Measurements from ENCODE around the gene C4orf36. TPM values are rescaled to one million over a fixed set of nuclear protein-coding genes. Genes with fewer than 3 reads are reported as not detected.

The C4orf36 gene
- total RNA-seq, 1 donor from 2014 or later: not detected

- no peak overlapping the region for H3K9ac ChIP-seq (ENCODE audit: low read depth in 1 of 3, low read length in 3 of 3)
- H3K36me3 ChIP-seq (ENCODE audit: control insufficient read depth in 3 of 3, insufficient read depth in 3 of 3, low read length in 3 of 3): no peaks in the 10 kb centered on the region
- no peak overlapping the region for H3K27ac ChIP-seq (ENCODE audit: low read depth, low read length)
- no peaks in the 10 kb centered on the region for H3K27me3 ChIP-seq (ENCODE audit: control insufficient read depth in 3 of 3, insufficient read depth in 3 of 3, low read length in 3 of 3)
- peaks cover 0 to 3% (median 0%) of the 10 kb centered on the region in 3 donors for H3K4me1 ChIP-seq (ENCODE audit: control insufficient read depth in 3 of 3, insufficient read depth in 3 of 3, low read length in 3 of 3)
- no peaks in the 10 kb centered on the region for H3K9me3 ChIP-seq (ENCODE audit: control insufficient read depth in 3 of 3, low read length in 3 of 3)
- no peak overlapping the region for H3K4me3 ChIP-seq (ENCODE audit: low read length in 3 of 3)
These were observed 51.4 kb downstream of the C4orf36 start for GRCh38 chr4:86840858-86841257.

GRCh38 chr4:86837691-86838503, 54.3 kb downstream of the C4orf36 start:
- Histone ChIP-seq H3K9me3 (ENCODE audit: control insufficient read depth in 3 of 3, low read length in 3 of 3) (no peaks in the 10 kb centered on the region), H3K27ac (ENCODE audit: low read depth, low read length) (no peak overlapping the region), H3K4me3 (ENCODE audit: low read length in 3 of 3) (no peak overlapping the region), H3K36me3 (ENCODE audit: control insufficient read depth in 3 of 3, insufficient read depth in 3 of 3, low read length in 3 of 3) (no peaks in the 10 kb centered on the region), H3K4me1 (ENCODE audit: control insufficient read depth in 3 of 3, insufficient read depth in 3 of 3, low read length in 3 of 3) (no peaks in the 10 kb centered on the region), H3K27me3 (ENCODE audit: control insufficient read depth in 3 of 3, insufficient read depth in 3 of 3, low read length in 3 of 3) (no peaks in the 10 kb centered on the region), H3K9ac (ENCODE audit: low read depth in 1 of 3, low read length in 3 of 3) (no peak overlapping the region)

GRCh38 chr4:86835677-86836076, 56.5 kb downstream of the C4orf36 start:
- Histone ChIP-seq H3K9me3 (ENCODE audit: control insufficient read depth in 3 of 3, low read length in 3 of 3) (no peaks in the 10 kb centered on the region), H3K9ac (ENCODE audit: low read depth in 1 of 3, low read length in 3 of 3) (no peak overlapping the region), H3K4me1 (ENCODE audit: control insufficient read depth in 3 of 3, insufficient read depth in 3 of 3, low read length in 3 of 3) (no peaks in the 10 kb centered on the region), H3K27me3 (ENCODE audit: control insufficient read depth in 3 of 3, insufficient read depth in 3 of 3, low read length in 3 of 3) (no peaks in the 10 kb centered on the region), H3K36me3 (ENCODE audit: control insufficient read depth in 3 of 3, insufficient read depth in 3 of 3, low read length in 3 of 3) (peaks cover 0 to 3% (median 0%) of the 10 kb centered on the region in 3 donors), H3K27ac (ENCODE audit: low read depth, low read length) (no peak overlapping the region), H3K4me3 (ENCODE audit: low read length in 3 of 3) (no peak overlapping the region)

- Histone ChIP-seq H3K4me1 (ENCODE audit: control insufficient read depth in 3 of 3, insufficient read depth in 3 of 3, low read length in 3 of 3) (no peaks in the 10 kb centered on the region), H3K27me3 (ENCODE audit: control insufficient read depth in 3 of 3, insufficient read depth in 3 of 3, low read length in 3 of 3) (no peaks in the 10 kb centered on the region), H3K9me3 (ENCODE audit: control insufficient read depth in 3 of 3, low read length in 3 of 3) (no peaks in the 10 kb centered on the region), H3K36me3 (ENCODE audit: control insufficient read depth in 3 of 3, insufficient read depth in 3 of 3, low read length in 3 of 3) (peaks cover 2 to 7% (median 2%) of the 10 kb centered on the region in 3 donors), H3K9ac (ENCODE audit: low read depth in 1 of 3, low read length in 3 of 3) (no peak overlapping the region), H3K27ac (ENCODE audit: low read depth, low read length) (no peak overlapping the region), H3K4me3 (ENCODE audit: low read length in 3 of 3) (no peak overlapping the region)
These were observed 57.3 kb downstream of the C4orf36 start for GRCh38 chr4:86834901-86835300.

- peaks cover 2 to 7% (median 2%) of the 10 kb centered on the region in 3 donors for H3K36me3 ChIP-seq (ENCODE audit: control insufficient read depth in 3 of 3, insufficient read depth in 3 of 3, low read length in 3 of 3)
- no peaks in the 10 kb centered on the region for H3K4me1 ChIP-seq (ENCODE audit: control insufficient read depth in 3 of 3, insufficient read depth in 3 of 3, low read length in 3 of 3)
- no peak overlapping the region for H3K9ac ChIP-seq (ENCODE audit: low read depth in 1 of 3, low read length in 3 of 3)
- H3K27me3 ChIP-seq (ENCODE audit: control insufficient read depth in 3 of 3, insufficient read depth in 3 of 3, low read length in 3 of 3): no peaks in the 10 kb centered on the region
- no peak overlapping the region for H3K4me3 ChIP-seq (ENCODE audit: low read length in 3 of 3)
- H3K27ac ChIP-seq (ENCODE audit: low read depth, low read length): no peak overlapping the region
- H3K9me3 ChIP-seq (ENCODE audit: control insufficient read depth in 3 of 3, low read length in 3 of 3): no peaks in the 10 kb centered on the region
These were observed 58.6 kb downstream of the C4orf36 start for GRCh38 chr4:86833615-86834014.

- H3K27me3 ChIP-seq (ENCODE audit: control insufficient read depth in 3 of 3, insufficient read depth in 3 of 3, low read length in 3 of 3): no peaks in the 10 kb centered on the region
- no peaks in the 10 kb centered on the region for H3K9me3 ChIP-seq (ENCODE audit: control insufficient read depth in 3 of 3, low read length in 3 of 3)
- no peak overlapping the region for H3K9ac ChIP-seq (ENCODE audit: low read depth in 1 of 3, low read length in 3 of 3)
- no peak overlapping the region for H3K4me3 ChIP-seq (ENCODE audit: low read length in 3 of 3)
- H3K27ac ChIP-seq (ENCODE audit: low read depth, low read length): no peak overlapping the region
- no peaks in the 10 kb centered on the region for H3K4me1 ChIP-seq (ENCODE audit: control insufficient read depth in 3 of 3, insufficient read depth in 3 of 3, low read length in 3 of 3)
- peaks cover 2 to 7% (median 4%) of the 10 kb centered on the region in 3 donors for H3K36me3 ChIP-seq (ENCODE audit: control insufficient read depth in 3 of 3, insufficient read depth in 3 of 3, low read length in 3 of 3)
These were observed 60.7 kb downstream of the C4orf36 start for GRCh38 chr4:86831262-86832130.

Other genes with a start within 250 kb of the C4orf36 start
- gene SLC10A6, start 43.0 kb downstream of the C4orf36 start, total RNA-seq: 0.52 TPM
- 21.9 TPM for gene AFF1, start 42.6 kb upstream of the C4orf36 start, total RNA-seq

Measured in skeletal muscle tissue (tissue), 4 donors.